Stromal cell of bone marrow (primary cell): ENCODE measurements around the gene UGT3A1.

Experiments
- DNase-seq: peaks from one replicate; pipeline ENCODE4 v3.0.0-alpha.2; 2012; ENCODE audit warnings: low read depth

Gene UGT3A1

DNA sequence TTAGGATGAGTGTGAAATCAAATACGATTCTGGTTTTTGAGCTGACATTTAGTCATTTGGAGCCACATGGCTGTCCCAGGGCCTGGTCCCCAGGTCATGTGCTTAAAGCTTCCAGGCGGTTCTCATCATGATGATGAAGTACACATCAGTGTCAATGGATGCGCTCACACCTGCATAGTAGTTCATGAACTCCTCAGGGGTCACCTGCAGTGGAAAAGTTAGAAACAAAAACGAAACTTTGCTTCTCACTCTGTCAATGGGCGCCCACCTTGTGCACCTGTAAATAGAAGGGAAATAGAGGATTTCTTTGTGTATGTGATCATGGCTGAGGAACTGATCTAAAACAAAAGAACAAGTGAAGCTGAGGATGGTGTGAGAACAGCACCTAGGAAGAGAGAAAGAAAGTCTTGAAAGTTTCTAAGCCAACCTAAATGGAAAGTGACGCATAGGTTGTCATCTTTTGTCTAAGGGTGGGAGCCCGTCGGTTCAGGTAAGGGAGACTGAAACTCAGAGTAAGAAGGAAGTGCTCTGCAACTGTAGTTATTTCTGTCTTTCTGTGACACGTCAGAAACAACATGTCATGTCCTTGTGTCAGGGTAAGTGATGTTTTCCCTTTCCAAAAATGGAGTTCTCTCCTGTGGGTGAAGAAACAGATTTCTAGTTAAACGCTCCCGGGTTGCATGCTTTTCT lies 86.6 kb downstream of the UGT3A1 start:
- DNase-seq, result no peak

DNA sequence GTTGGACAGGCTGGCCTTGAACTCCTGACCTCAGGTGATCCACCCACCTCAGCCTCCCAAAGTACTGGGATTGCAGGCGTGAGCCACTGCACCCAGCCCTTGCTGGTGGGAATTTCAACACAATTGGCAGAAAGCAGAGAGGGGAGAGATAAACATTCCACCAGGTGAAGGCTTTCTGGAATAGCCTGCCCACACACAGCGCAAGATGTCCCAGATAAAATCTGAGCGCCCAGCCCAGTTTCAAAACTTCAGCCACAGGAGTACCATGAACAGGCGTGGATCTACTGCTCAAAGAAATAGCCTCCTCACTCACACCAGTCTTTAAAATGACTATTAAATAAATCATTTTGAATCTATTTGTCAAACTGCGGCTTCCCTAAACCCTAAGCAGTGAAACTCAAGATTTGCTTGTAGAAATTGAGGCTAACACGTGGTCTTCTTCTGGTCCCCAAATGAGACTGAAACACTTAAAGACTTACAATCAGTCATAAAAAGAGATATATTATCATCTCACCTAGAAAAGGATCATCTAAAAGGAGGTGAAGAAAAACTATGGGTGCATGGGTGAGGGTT lies 87.5 kb downstream of the UGT3A1 start:
- no peak for DNase-seq

GRCh38 chr5:35902046-35902672 lies 89.0 kb downstream of the UGT3A1 start:
- no peak for DNase-seq
